Activated naive CD4-positive, alpha-beta T cell (primary cell): Measurements from ENCODE around the gene LPIN1.

Experiments used
- DNase-seq, 4 experiments: peaks; one replicate each; lab custom pipeline; 2025; lab: John Stamatoyannopoulos, UW

Gene LPIN1, protein sequence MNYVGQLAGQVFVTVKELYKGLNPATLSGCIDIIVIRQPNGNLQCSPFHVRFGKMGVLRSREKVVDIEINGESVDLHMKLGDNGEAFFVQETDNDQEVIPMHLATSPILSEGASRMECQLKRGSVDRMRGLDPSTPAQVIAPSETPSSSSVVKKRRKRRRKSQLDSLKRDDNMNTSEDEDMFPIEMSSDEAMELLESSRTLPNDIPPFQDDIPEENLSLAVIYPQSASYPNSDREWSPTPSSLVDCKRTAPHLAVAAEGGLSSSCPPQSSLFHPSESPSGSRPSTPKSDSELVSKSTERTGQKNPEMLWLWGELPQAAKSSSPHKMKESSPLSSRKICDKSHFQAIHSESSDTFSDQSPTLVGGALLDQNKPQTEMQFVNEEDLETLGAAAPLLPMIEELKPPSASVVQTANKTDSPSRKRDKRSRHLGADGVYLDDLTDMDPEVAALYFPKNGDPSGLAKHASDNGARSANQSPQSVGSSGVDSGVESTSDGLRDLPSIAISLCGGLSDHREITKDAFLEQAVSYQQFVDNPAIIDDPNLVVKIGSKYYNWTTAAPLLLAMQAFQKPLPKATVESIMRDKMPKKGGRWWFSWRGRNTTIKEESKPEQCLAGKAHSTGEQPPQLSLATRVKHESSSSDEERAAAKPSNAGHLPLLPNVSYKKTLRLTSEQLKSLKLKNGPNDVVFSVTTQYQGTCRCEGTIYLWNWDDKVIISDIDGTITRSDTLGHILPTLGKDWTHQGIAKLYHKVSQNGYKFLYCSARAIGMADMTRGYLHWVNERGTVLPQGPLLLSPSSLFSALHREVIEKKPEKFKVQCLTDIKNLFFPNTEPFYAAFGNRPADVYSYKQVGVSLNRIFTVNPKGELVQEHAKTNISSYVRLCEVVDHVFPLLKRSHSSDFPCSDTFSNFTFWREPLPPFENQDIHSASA

GRCh38 chr2:11746376-11746806 lies at the start of gene LPIN1:
LPIN1 (plus strand) TSS chr2:11746632; CDS start chr2:11765542, 18,910 bp downstream.
- peak; percentile 67 to 91 (median 80) for DNase-seq

GRCh38 chr2:11696736-11697102 lies 49.7 kb upstream of the LPIN1 start:
- no peak for DNase-seq

DNA sequence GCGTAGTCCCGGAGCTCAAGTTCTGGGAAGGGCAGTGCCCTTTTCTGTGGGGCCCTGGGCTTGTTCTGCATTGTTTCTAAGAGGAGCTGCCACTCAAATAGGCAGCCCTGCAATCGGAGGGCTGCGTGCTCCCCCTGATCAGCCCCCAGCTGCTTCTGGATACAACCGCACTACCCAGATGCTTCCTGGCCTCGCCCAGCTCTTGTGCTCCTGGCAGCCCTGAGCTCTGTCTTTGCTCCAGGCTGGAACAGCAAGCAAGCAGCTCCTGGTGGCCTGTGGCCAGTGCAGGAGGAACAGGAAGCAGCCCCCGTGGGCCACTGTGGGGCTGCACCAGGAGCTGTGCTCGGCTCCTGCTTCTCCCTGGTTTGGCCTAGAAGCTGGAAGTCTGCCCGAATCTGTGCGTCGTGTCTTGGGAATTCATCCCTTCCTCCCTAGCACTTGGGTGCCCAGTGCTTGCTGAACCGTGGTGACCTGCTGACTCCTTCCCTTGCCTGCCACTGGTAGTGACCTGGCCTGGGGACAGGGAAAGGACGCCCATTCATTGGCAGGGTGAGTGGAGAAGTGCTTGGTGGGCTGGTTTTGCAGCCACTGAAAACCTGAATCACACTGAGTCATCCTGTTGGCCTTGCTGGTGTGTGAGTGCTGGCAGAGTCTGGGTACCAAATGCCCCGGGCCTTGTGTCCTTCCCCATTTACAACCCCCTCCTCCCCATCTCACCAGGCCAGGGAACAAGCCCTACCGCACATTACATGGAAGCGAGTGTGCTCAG lies 49.1 kb upstream of the LPIN1 start:
- DNase-seq = no peak

DNA sequence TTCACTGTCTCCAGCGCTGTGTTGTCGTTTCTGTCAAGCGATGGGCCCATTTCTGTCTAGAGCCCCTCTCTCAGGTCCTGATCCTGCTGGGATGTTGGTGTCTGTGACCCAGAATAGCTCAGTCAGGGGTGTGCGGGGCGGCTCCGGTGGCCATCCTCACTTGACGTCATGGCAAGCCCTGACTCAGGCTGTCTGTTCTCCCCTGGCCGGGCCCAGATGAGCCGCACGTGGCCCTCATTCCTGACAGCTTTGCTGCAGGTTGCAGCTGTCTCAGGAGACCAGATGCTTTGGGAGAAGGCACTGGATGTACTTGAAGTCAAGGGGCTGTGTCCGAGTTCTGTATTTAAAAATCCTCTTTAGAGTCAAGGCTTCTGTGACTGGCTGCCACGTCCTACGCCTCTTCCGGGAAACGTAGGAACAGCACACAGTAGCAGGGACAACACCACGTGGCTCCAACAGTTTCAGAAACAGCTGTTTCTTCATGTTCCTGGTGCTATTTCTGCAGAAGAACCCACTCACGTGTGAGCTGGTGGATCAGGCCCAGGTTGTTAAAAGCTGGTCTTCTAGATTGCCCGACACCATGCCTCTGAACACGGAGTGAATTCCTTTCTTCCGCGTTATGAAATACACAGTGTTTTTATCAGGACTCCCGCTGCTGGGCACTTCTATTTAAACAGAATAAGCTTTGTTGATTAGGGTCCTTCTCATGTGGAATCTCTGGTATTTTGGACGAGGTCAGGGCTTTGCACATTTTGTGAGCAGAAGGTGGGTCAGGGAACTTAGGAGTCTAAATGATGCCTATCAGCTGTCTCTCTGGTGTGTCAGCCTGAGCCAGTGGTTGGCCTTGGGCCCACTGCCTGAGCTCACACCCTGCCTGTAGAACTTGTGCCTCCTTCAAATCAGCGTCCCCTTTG lies 48.2 kb upstream of the LPIN1 start:
- DNase-seq = no peak

GRCh38 chr2:11699686-11700670 lies 46.5 kb upstream of the LPIN1 start:
- no peak for DNase-seq

- no peak for DNase-seq
Measured at GRCh38 chr2:11701206-11701605, 45.2 kb upstream of the LPIN1 start.

- DNase-seq = no peak
Measured at GRCh38 chr2:11701751-11702301, 44.6 kb upstream of the LPIN1 start.

GRCh38 chr2:11702946-11703345 lies 43.5 kb upstream of the LPIN1 start:
- DNase-seq = no peak

- DNase-seq = no peak
Measured at GRCh38 chr2:11703700-11704099, 42.7 kb upstream of the LPIN1 start.

- DNase-seq = no peak
Measured at GRCh38 chr2:11705063-11705462, 41.4 kb upstream of the LPIN1 start.

DNA sequence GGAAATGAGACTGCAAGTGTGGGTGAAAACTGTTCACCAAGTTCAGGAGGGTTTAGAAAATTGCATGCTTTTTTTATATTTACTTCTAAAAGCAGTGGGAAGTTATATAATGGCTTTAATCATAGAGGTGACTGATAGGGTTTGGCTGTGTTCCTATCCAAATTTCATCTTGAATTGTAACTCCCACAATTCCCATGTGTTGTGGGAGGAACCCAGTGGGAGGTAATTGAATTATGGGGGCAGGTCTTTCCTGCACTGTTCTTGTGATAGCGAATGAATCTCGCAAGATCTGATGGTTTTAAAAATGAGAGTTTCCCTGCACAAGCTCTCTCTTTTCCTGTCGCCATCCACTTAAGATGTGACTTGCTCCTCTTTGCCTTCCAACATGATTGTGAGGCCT lies 40.7 kb upstream of the LPIN1 start:
- no peak for DNase-seq

GRCh38 chr2:11708106-11708505 lies 38.3 kb upstream of the LPIN1 start:
- DNase-seq = no peak

GRCh38 chr2:11709293-11709692 lies 37.1 kb upstream of the LPIN1 start:
- no peak for DNase-seq

DNA sequence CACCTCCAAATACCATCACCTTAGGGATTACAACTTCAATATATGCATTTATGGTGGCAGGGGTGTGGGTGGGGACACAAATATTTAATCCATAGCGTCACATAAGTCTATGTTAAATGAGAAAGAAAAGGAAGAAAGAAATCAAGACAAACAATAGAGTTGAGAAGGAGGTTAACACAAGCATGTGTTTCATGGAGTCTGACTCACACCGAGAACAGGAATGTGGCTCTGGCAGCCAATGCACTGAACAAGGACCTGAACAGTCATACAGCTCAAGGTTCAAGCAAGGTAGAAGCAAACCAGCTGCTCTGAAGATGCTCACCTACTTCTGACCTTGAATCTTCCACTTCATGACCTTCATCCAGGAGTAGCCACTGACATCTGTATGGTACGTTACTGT lies 36.2 kb upstream of the LPIN1 start:
- no peak for DNase-seq

GRCh38 chr2:11710632-11711353 lies 35.6 kb upstream of the LPIN1 start:
- no peak for DNase-seq

DNA sequence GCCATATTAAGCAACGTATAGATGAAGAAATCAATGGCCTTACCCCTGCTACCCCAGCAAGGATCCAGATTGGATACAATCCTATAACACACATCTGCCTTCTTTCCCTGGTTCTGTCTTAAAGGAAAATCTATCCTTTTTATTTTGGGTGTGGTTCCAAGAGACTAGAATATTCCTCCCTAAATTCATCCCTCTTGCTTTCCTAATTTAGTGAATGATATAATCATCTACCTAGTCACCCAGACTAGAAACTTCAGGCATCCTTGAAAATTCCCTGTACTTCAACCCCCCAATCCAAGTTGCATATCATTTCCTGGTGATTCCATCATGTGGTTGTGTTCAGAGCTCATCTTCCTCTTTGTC lies 35.1 kb upstream of the LPIN1 start:
- DNase-seq = no peak

- DNase-seq = no peak
Measured at GRCh38 chr2:11711751-11712150, 34.7 kb upstream of the LPIN1 start.

DNA sequence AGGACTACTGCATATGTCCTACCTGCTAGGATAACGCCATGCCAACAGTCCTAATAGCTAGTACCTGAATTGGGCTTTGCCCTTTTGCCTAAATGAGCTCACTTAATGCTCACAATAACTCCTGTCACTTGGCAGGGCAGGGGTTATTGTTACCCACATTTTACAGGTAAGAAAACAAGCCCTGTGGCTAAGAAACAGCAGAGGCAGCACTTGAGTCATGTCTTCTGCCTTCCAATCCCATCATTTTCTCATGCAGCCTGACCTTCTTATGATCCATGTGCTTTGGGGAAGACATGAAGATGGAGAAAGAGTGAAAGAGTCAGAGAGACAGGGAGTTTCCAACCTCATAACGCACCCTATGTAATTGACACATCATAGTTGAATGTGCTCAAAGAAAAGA lies 33.6 kb upstream of the LPIN1 start:
- no peak for DNase-seq

DNA sequence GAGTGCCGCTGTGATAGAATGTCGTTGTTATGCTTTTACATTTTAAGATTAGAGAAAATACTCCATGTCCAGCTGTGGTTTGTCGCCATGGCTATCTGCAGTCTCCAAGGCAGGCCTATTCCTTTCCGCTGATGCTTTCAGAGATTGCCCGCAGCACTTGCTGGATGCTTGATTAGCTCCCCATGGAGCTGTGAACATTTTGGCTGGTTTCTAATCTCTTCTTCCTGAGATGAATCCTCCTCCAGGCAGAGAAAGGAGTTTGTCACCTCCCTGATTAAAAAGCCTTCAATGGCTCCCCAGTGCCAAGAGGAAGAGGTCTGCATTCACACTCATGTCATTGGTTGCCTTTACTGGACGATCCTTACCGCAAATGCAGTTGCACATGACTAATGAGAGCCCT lies 32.6 kb upstream of the LPIN1 start:
- no peak for DNase-seq
